NCI-H187 treated with DMSO at 0.1 percent for 48 hours (cell line): ENCODE data around the gene CD200R1L.
"Not testable (repeated sequence)": the region's sequence is repeated elsewhere in the genome, so short reads cannot be mapped to it uniquely, and the experiment has no call there.

Experiments used
- DNase-seq: peaks from one replicate; lab custom pipeline; 2025; lab: John Stamatoyannopoulos, UW

The CD200R1L gene

GRCh38 chr3:112846764-112847163 is at the start of gene CD200R1L:
Gene CD200R1L, minus strand, starts transcription at chr3:112846864. Its CDS starts 17,497 bp downstream, at chr3:112829367.
- no peak for DNase-seq

GRCh38 chr3:112894258-112894657 is 47.6 kb upstream of the CD200R1L start:
- no peak for DNase-seq

GRCh38 chr3:112889357-112889756 is 42.7 kb upstream of the CD200R1L start:
- DNase-seq, result no peak

GRCh38 chr3:112888381-112889085 is 41.9 kb upstream of the CD200R1L start:
- no peak for DNase-seq

GRCh38 chr3:112884678-112885290 is 38.1 kb upstream of the CD200R1L start:
- no peak for DNase-seq

- no peak for DNase-seq
These were observed 35.2 kb upstream of the CD200R1L start for GRCh38 chr3:112881891-112882290.

- DNase-seq, result no peak
These were observed 28.9 kb upstream of the CD200R1L start for GRCh38 chr3:112875561-112875960.

- no peak for DNase-seq
These were observed 28.1 kb upstream of the CD200R1L start for GRCh38 chr3:112874725-112875124.

GRCh38 chr3:112873632-112874031 is 27.0 kb upstream of the CD200R1L start:
- DNase-seq, result no peak

- DNase-seq, result no peak
These were observed 25.1 kb upstream of the CD200R1L start for GRCh38 chr3:112871735-112872134.

GRCh38 chr3:112865757-112866156 is 19.1 kb upstream of the CD200R1L start:
- DNase-seq, result no peak

- DNase-seq, result no peak
These were observed 14.2 kb upstream of the CD200R1L start for GRCh38 chr3:112860898-112861297.

- DNase-seq, result no peak
These were observed 11.9 kb upstream of the CD200R1L start for GRCh38 chr3:112858410-112859069.

- DNase-seq, result no peak
These were observed 10.9 kb upstream of the CD200R1L start for GRCh38 chr3:112857526-112857925.

GRCh38 chr3:112856537-112856936 is 9.9 kb upstream of the CD200R1L start:
- DNase-seq, result no peak

GRCh38 chr3:112855883-112856282 is 9.2 kb upstream of the CD200R1L start:
- no peak for DNase-seq

- not testable (repeated sequence) for DNase-seq
These were observed 8.4 kb upstream of the CD200R1L start for GRCh38 chr3:112855074-112855473.

- no peak for DNase-seq
These were observed 1.5 kb upstream of the CD200R1L start for GRCh38 chr3:112848196-112848595.

- DNase-seq, result no peak
These were observed 1.0 kb upstream of the CD200R1L start for GRCh38 chr3:112847692-112848091.

- no peak for DNase-seq
These were observed 892 bp downstream of the CD200R1L start for GRCh38 chr3:112845772-112846171.

- DNase-seq, result no peak
These were observed 17.6 kb downstream of the CD200R1L start for GRCh38 chr3:112829046-112829445.

GRCh38 chr3:112822064-112823055 is 24.3 kb downstream of the CD200R1L start:
- no peak for DNase-seq
